ENCODE results near the gene ERG. TPM values are rescaled to one million over a fixed set of nuclear protein-coding genes. Genes with fewer than 3 reads are reported as not detected.

ERG gene
- total RNA-seq, 1 experiment from 2014 or later: 0.10 TPM

- DNase-seq (ENCODE audit: low read depth): peak; percentile 43
Measured at GRCh38 chr21:38333301-38334272, 164.7 kb downstream of the ERG start.

GRCh38 chr21:38330666-38331065 lies 167.6 kb downstream of the ERG start:
- DNase-seq (ENCODE audit: low read depth): peak; percentile 57

Other genes with a start within 250 kb of the ERG start
- 0.22 and 1.5 TPM in 2 replicates for gene KCNJ15, start 241.5 kb downstream of the ERG start, total RNA-seq (2014; rRNA removed; shearing (Covaris generic))

All from M059J (cell line).